ENCODE measurements around the gene DYRK1A. TPM values are rescaled to one million over a fixed set of nuclear protein-coding genes. Genes with fewer than 3 reads are reported as not detected.

DYRK1A gene
- total RNA-seq, 2 donors from 2014 or later, result 83.5 to 90.1 TPM

GRCh38 chr21:37369307-37369854, 2.8 kb downstream of the DYRK1A start:
- Mint-ChIP-seq H3K27ac (peak overlapping the region; percentile 94 to 96), H3K9me3 (no peaks in the 10 kb centered on the region), H3K27me3 (no peaks in the 10 kb centered on the region), H3K4me3 (peak overlapping the region; percentile 88), H3K36me3 (peaks cover 6% of the 10 kb centered on the region), H3K4me1 (ENCODE audit: low read depth in 2 of 2) (peaks cover 57 to 65% of the 10 kb centered on the region in 2 donors)
- no peak for ATAC-seq
- DNase-seq (ENCODE audit: low spot score), result no peak

- Mint-ChIP-seq H3K9me3 (no peaks in the 10 kb centered on the region), H3K4me1 (ENCODE audit: low read depth in 2 of 2) (peaks cover 57 to 65% of the 10 kb centered on the region in 2 donors), H3K27ac (peak overlapping the region; percentile 94 to 96), H3K27me3 (no peaks in the 10 kb centered on the region), H3K36me3 (peaks cover 6% of the 10 kb centered on the region), H3K4me3 (peak overlapping the region; percentile 88)
- no peak for DNase-seq (ENCODE audit: low spot score)
- peak; percentile 3 to 9 for ATAC-seq
Measured at GRCh38 chr21:37370152-37371040, 3.8 kb downstream of the DYRK1A start.

- H3K9me3 Mint-ChIP-seq, result no peaks in the 10 kb centered on the region
- peaks cover 59 to 67% of the 10 kb centered on the region in 2 donors for H3K4me1 Mint-ChIP-seq (ENCODE audit: low read depth in 2 of 2)
- peaks cover 6% of the 10 kb centered on the region for H3K36me3 Mint-ChIP-seq
- no peak for DNase-seq (ENCODE audit: low spot score)
- H3K27me3 Mint-ChIP-seq, result no peaks in the 10 kb centered on the region
- ATAC-seq, result no peak
- H3K4me3 Mint-ChIP-seq, result peak overlapping the region; percentile 88
- H3K27ac Mint-ChIP-seq, result peak overlapping the region; percentile 94 to 96
Measured at GRCh38 chr21:37371041-37371397, 4.4 kb downstream of the DYRK1A start.

GRCh38 chr21:37372127-37372731, 5.7 kb downstream of the DYRK1A start:
- H3K9me3 Mint-ChIP-seq, result no peaks in the 10 kb centered on the region
- H3K4me1 Mint-ChIP-seq (ENCODE audit: low read depth in 2 of 2), result peaks cover 64 to 74% of the 10 kb centered on the region in 2 donors
- DNase-seq (ENCODE audit: low spot score), result no peak
- H3K27ac Mint-ChIP-seq, result peak overlapping the region; percentile 82 to 96
- no peaks in the 10 kb centered on the region for H3K27me3 Mint-ChIP-seq
- ATAC-seq, result no peak
- H3K4me3 Mint-ChIP-seq, result no peak overlapping the region
- H3K36me3 Mint-ChIP-seq, result no peaks in the 10 kb centered on the region

- Mint-ChIP-seq H3K9me3 (no peaks in the 10 kb centered on the region), H3K27ac (peak overlapping the region; percentile 82 to 96), H3K4me1 (ENCODE audit: low read depth in 2 of 2) (peaks cover 71 to 81% of the 10 kb centered on the region in 2 donors), H3K27me3 (no peaks in the 10 kb centered on the region), H3K36me3 (no peaks in the 10 kb centered on the region), H3K4me3 (no peak overlapping the region)
- ATAC-seq (no peak), DNase-seq (ENCODE audit: low spot score) (no peak)
Measured at GRCh38 chr21:37372951-37373350, 6.4 kb downstream of the DYRK1A start.

GRCh38 chr21:37373539-37373938, 7.0 kb downstream of the DYRK1A start:
- Mint-ChIP-seq H3K9me3 (peaks cover under 1% of the 10 kb centered on the region), H3K4me1 (ENCODE audit: low read depth in 2 of 2) (peaks cover 71 to 81% of the 10 kb centered on the region in 2 donors), H3K4me3 (peak overlapping the region; percentile 49), H3K27ac (peak overlapping the region; percentile 82 to 96), H3K36me3 (no peaks in the 10 kb centered on the region), H3K27me3 (no peaks in the 10 kb centered on the region)
- ATAC-seq (no peak), DNase-seq (ENCODE audit: low spot score) (no peak)

- peaks cover 73 to 81% of the 10 kb centered on the region in 2 donors for H3K4me1 Mint-ChIP-seq (ENCODE audit: low read depth in 2 of 2)
- H3K4me3 Mint-ChIP-seq, result peak overlapping the region; percentile 32
- H3K9me3 Mint-ChIP-seq, result peaks cover 2% of the 10 kb centered on the region
- no peak for ATAC-seq
- no peak for DNase-seq (ENCODE audit: low spot score)
- H3K36me3 Mint-ChIP-seq, result no peaks in the 10 kb centered on the region
- peak overlapping the region; percentile 82 to 96 for H3K27ac Mint-ChIP-seq
- no peaks in the 10 kb centered on the region for H3K27me3 Mint-ChIP-seq
Measured at GRCh38 chr21:37374027-37374426, 7.5 kb downstream of the DYRK1A start.

- DNase-seq (ENCODE audit: low spot score), result no peak
- ATAC-seq, result no peak
- no peaks in the 10 kb centered on the region for H3K36me3 Mint-ChIP-seq
- peaks cover 69 to 78% of the 10 kb centered on the region in 2 donors for H3K4me1 Mint-ChIP-seq (ENCODE audit: low read depth in 2 of 2)
- no peaks in the 10 kb centered on the region for H3K27me3 Mint-ChIP-seq
- peak overlapping the region; percentile 22 for H3K4me3 Mint-ChIP-seq
- H3K9me3 Mint-ChIP-seq, result peaks cover 2% of the 10 kb centered on the region
- H3K27ac Mint-ChIP-seq, result peak overlapping the region; percentile 42 to 96
Measured at GRCh38 chr21:37375866-37376574, 9.4 kb downstream of the DYRK1A start.

GRCh38 chr21:37378700-37379139, 12.1 kb downstream of the DYRK1A start:
- DNase-seq (ENCODE audit: low spot score), result no peak
- Mint-ChIP-seq H3K9me3 (peaks cover 2% of the 10 kb centered on the region), H3K4me1 (ENCODE audit: low read depth in 2 of 2) (peaks cover 67 to 75% of the 10 kb centered on the region in 2 donors), H3K4me3 (peak overlapping the region; percentile 34), H3K36me3 (no peaks in the 10 kb centered on the region), H3K27me3 (no peaks in the 10 kb centered on the region), H3K27ac (peak overlapping the region; percentile 15 to 49)
- no peak for ATAC-seq

- no peaks in the 10 kb centered on the region for H3K27me3 Mint-ChIP-seq
- H3K36me3 Mint-ChIP-seq, result no peaks in the 10 kb centered on the region
- no peak for DNase-seq (ENCODE audit: low spot score)
- ATAC-seq, result no peak
- peak overlapping the region; percentile 48 for H3K4me3 Mint-ChIP-seq
- peaks cover 2% of the 10 kb centered on the region for H3K9me3 Mint-ChIP-seq
- H3K27ac Mint-ChIP-seq, result peak overlapping the region; percentile 4 to 29
- H3K4me1 Mint-ChIP-seq (ENCODE audit: low read depth in 2 of 2), result peaks cover 75 to 79% of the 10 kb centered on the region in 2 donors
Measured at GRCh38 chr21:37380349-37381323, 14.1 kb downstream of the DYRK1A start.

- H3K36me3 Mint-ChIP-seq, result no peaks in the 10 kb centered on the region
Measured at GRCh38 chr21:37381883-37382585, 15.5 kb downstream of the DYRK1A start.

GRCh38 chr21:37383086-37383485, 16.5 kb downstream of the DYRK1A start:
- no peaks in the 10 kb centered on the region for H3K27me3 Mint-ChIP-seq
- H3K9me3 Mint-ChIP-seq, result peaks cover 2% of the 10 kb centered on the region
- peaks cover 69 to 81% of the 10 kb centered on the region in 2 donors for H3K4me1 Mint-ChIP-seq (ENCODE audit: low read depth in 2 of 2)
- DNase-seq (ENCODE audit: low spot score), result no peak
- no peaks in the 10 kb centered on the region for H3K36me3 Mint-ChIP-seq
- H3K4me3 Mint-ChIP-seq, result peak overlapping the region; percentile 4
- no peak for ATAC-seq
- peak overlapping the region; percentile 17 to 24 for H3K27ac Mint-ChIP-seq

More at GRCh38 chr21:37381883-37382585, 15.5 kb downstream of the DYRK1A start:
- ATAC-seq (no peak), DNase-seq (ENCODE audit: low spot score) (no peak)
- Mint-ChIP-seq H3K4me3 (no peak overlapping the region), H3K9me3 (peaks cover 2% of the 10 kb centered on the region), H3K4me1 (ENCODE audit: low read depth in 2 of 2) (peaks cover 74 to 80% of the 10 kb centered on the region in 2 donors), H3K27ac (no peak overlapping the region), H3K27me3 (no peaks in the 10 kb centered on the region)
